ENCODE results near the gene MDM4.

- TF ChIP-seq EZH2 (IDR thresholded peaks at IDR 0.05; ENCODE audit: insufficient read depth, low read length) = no peak
- TF ChIP-seq CTCF (IDR thresholded peaks at IDR 0.05; ENCODE audit: insufficient read depth, low read depth, low read length) = no peak
Measured at GRCh38 chr1:204511366-204511765, 4.8 kb upstream of the MDM4 start.
